ENCODE measurements around the gene DPH2.

Gene DPH2

GRCh38 chr1:43970502-43970901, 692 bp downstream of the DPH2 start:
- DNase-seq, result no peak

GRCh38 chr1:43970911-43971310, 1.1 kb downstream of the DPH2 start:
- no peak for DNase-seq

GRCh38 chr1:43971336-43971980, 1.6 kb downstream of the DPH2 start:
- DNase-seq, result no peak

GRCh38 chr1:43973981-43974442, 4.2 kb downstream of the DPH2 start:
- DNase-seq, result no peak

GRCh38 chr1:43974443-43975248, 4.8 kb downstream of the DPH2 start, which contains the start of gene ATP6V0B:
TSS of gene ATP6V0B (plus strand) at chr1:43974960. CDS start at chr1:43975041, 81 bp downstream.
- peak; percentile 83 for DNase-seq

GRCh38 chr1:43975249-43975961, 5.6 kb downstream of the DPH2 start:
- DNase-seq, result no peak

GRCh38 chr1:43976045-43976444, 6.2 kb downstream of the DPH2 start:
- no peak for DNase-seq

GRCh38 chr1:43976890-43977289, 7.1 kb downstream of the DPH2 start:
- no peak for DNase-seq

GRCh38 chr1:43977376-43978263, 7.8 kb downstream of the DPH2 start:
- DNase-seq, result no peak

GRCh38 chr1:43978264-43978550, 8.4 kb downstream of the DPH2 start:
- DNase-seq, result no peak

- DNase-seq, result no peak
Measured at GRCh38 chr1:43978551-43979260, 8.9 kb downstream of the DPH2 start, which contains the start of gene B4GALT2. TSS of gene B4GALT2 (plus strand) at chr1:43979210. CDS start at chr1:43981161, 1,951 bp downstream.

- DNase-seq, result no peak
Measured at GRCh38 chr1:43979261-43979527, 9.4 kb downstream of the DPH2 start.

GRCh38 chr1:43979528-43980254, 9.9 kb downstream of the DPH2 start:
- no peak for DNase-seq

GRCh38 chr1:43980255-43981134, 10.7 kb downstream of the DPH2 start:
- no peak for DNase-seq

GRCh38 chr1:43981135-43981491, 11.3 kb downstream of the DPH2 start:
- DNase-seq, result no peak

GRCh38 chr1:43981636-43982035, 11.8 kb downstream of the DPH2 start:
- DNase-seq, result no peak

GRCh38 chr1:43982241-43982640, 12.4 kb downstream of the DPH2 start:
- no peak for DNase-seq

GRCh38 chr1:43982808-43983207, 13.0 kb downstream of the DPH2 start:
- no peak for DNase-seq

- no peak for DNase-seq
Measured at GRCh38 chr1:43983253-43983899, 13.6 kb downstream of the DPH2 start.

GRCh38 chr1:43984855-43985254, 15.0 kb downstream of the DPH2 start:
- DNase-seq, result no peak
